HCT116 (cell line): ENCODE data around the gene ITGA1. TPM values are rescaled to one million over a fixed set of nuclear protein-coding genes. Genes with fewer than 3 reads are reported as not detected.

Source experiments
- ATAC-seq: fragments of 200-7000 bp; cut with Tn5 transposase; 2 replicates; pipeline ENCODE4 v1.9.1; 2020; ENCODE audit warnings: mild to moderate bottlenecking, moderate library complexity
- BruUV-seq: library from RNA; stranded (reverse); fragments of 400-500 nt; replicated peaks from 2 replicates; lab custom pipeline; 2021; lab: Mats Ljungman, UMichigan
- CTCF ChIA-PET: fragments of 300-600 bp; sonication (Branson Sonifier 250); formaldehyde crosslinking; loops from one replicate; lab custom pipeline; 2021; ENCODE audit warnings: antibody characterized with exemption; lab: Charles Lee
- POLR2A ChIA-PET: fragments of 300-600, 350-600 bp; sonication (Branson Sonifier 250); formaldehyde crosslinking; loops from one replicate; lab custom pipeline; 2021; ENCODE audit warnings: antibody characterized with exemption; lab: Charles Lee
- RAD21 ChIA-PET, 2 experiments: fragments of 300-600 bp; sonication (Branson Sonifier 250); formaldehyde crosslinking; loops; one replicate each; lab custom pipeline; 2023; ENCODE audit warnings: low total read pairs in 2 of 2; ENCODE audit not compliant: uncharacterized antibody in 2 of 2, unreplicated experiment in 2 of 2, low non-redundant PET in 1 of 2; lab: Charles Lee
- DNase-seq: peaks from one replicate; pipeline ENCODE4 v3.0.0-alpha.2; 2010; ENCODE audit warnings: low read depth, low spot score
- H2AFZ ChIP-seq: fragments of 200-600 bp; shearing (Covaris generic), sonication (generic); 2 replicates; pipeline ENCODE4 v1.6.1; 2017; ENCODE audit warnings: low read depth, mixed run types, mixed read lengths, antibody characterized with exemption, low read length; ENCODE audit not compliant: poor library complexity, severe bottlenecking
- H3K27ac ChIP-seq: 2 replicates; pipeline ENCODE4 v1.5.1; 2012; ENCODE audit warnings: low read depth, low read length
- H3K27me3 ChIP-seq: fragments of 200-600 bp; sonication (generic); 2 replicates; pipeline ENCODE4 v1.6.1; 2016; ENCODE audit warnings: mixed run types, low read length, mixed read lengths; ENCODE audit not compliant: insufficient read depth
- H3K36me3 ChIP-seq, 2 experiments: fragments of 200-500 bp in 1 of 2; fragments of 200-600 bp in 1 of 2; sonication (Bioruptor generic) in 1 of 2; sonication (generic) in 1 of 2; 2 replicates each; pipeline versions ENCODE4 v1.5.1 to v1.6.1; 2014 to 2016; ENCODE audit warnings: low read length in 2 of 2, inconsistent platforms in 1 of 2, mixed read lengths in 1 of 2, mixed run types in 1 of 2; ENCODE audit not compliant: insufficient read depth in 2 of 2, control insufficient read depth in 1 of 2
- H3K4me1 ChIP-seq, 2 experiments: fragments of 200-600 bp in 1 of 2; sonication (generic) in 1 of 2; 2 replicates each; pipeline versions ENCODE4 v1.5.1 to v1.6.1; 2012 to 2017; ENCODE audit warnings: low read length in 2 of 2, inconsistent platforms in 1 of 2, mild to moderate bottlenecking in 1 of 2, mixed read lengths in 1 of 2, mixed run types in 1 of 2, moderate library complexity in 1 of 2; ENCODE audit not compliant: insufficient read depth in 2 of 2, control insufficient read depth in 1 of 2
- H3K4me2 ChIP-seq: fragments of 200-600 bp; sonication (generic); 2 replicates; pipeline ENCODE4 v1.6.1; 2017; ENCODE audit warnings: mixed run types, low read length, mixed read lengths
- H3K4me3 ChIP-seq, 2 experiments: fragments of 200-600 bp in 1 of 2; sonication (generic) in 1 of 2; replicated peaks in 1 of 2; 2 replicates each; pipeline ENCODE4 v1.5.1; 2011 to 2016; ENCODE audit warnings: low read length in 2 of 2, control low read depth in 1 of 2, low read depth in 1 of 2, mild to moderate bottlenecking in 1 of 2, mixed read lengths in 1 of 2, mixed run types in 1 of 2
- H3K79me2 ChIP-seq: fragments of 200-600 bp; sonication (generic); 2 replicates; pipeline ENCODE4 v1.6.1; 2017; ENCODE audit warnings: mild to moderate bottlenecking, mixed run types, low read length, moderate library complexity, mixed read lengths; ENCODE audit not compliant: insufficient read depth
- H3K9ac ChIP-seq: fragments of 200-600 bp; sonication (generic); 2 replicates; pipeline ENCODE4 v1.6.1; 2016; ENCODE audit warnings: low read length, mixed read lengths
- H3K9me2 ChIP-seq: fragments of 200-600 bp; sonication (generic), shearing (Covaris generic); 2 replicates; pipeline ENCODE4 v1.6.1; 2017; ENCODE audit warnings: mixed run types, mild to moderate bottlenecking, moderate library complexity; ENCODE audit not compliant: insufficient read depth
- H3K9me3 ChIP-seq, 2 experiments: fragments of 200-500 bp in 1 of 2; fragments of 200-600 bp in 1 of 2; sonication (Bioruptor generic) in 1 of 2; sonication (generic) in 1 of 2; 2 replicates each; pipeline ENCODE4 v1.6.1; 2014 to 2017; ENCODE audit warnings: low read length in 2 of 2, mixed read lengths in 2 of 2, inconsistent platforms in 1 of 2, low read depth in 1 of 2, mild to moderate bottlenecking in 1 of 2, mixed run types in 1 of 2, moderate library complexity in 1 of 2; ENCODE audit not compliant: control insufficient read depth in 1 of 2, insufficient read depth in 1 of 2
- H4K20me1 ChIP-seq: fragments of 200-600 bp; sonication (generic), shearing (Covaris generic); 2 replicates; pipeline ENCODE4 v1.6.1; 2017; ENCODE audit warnings: mixed run types, mild to moderate bottlenecking, moderate library complexity; ENCODE audit not compliant: insufficient read depth
- CEBPB ChIP-seq: IDR thresholded peaks from 2 replicates; pipeline ENCODE4 v1.6.1; 2012; ENCODE audit warnings: low read depth
- EGR1 ChIP-seq: IDR thresholded peaks from 2 replicates; pipeline ENCODE4 v1.6.1; 2012; ENCODE audit warnings: low read depth
- EZH2 ChIP-seq: fragments of 200-600 bp; sonication (generic); IDR thresholded peaks from 2 replicates; pipeline ENCODE4 v1.6.1; 2017; ENCODE audit warnings: antibody characterized with exemption, mixed run types
- JUND ChIP-seq: IDR thresholded peaks from 2 replicates; pipeline ENCODE4 v1.6.1; 2012
- POLR2A ChIP-seq: IDR thresholded peaks from 2 replicates; pipeline ENCODE4 v1.7.0; 2011; ENCODE audit warnings: borderline replicate concordance; ENCODE audit not compliant: insufficient read depth, insufficient read length; ENCODE audit errors: extremely low read depth
- POLR2AphosphoS5 ChIP-seq: IDR thresholded peaks from 2 replicates; pipeline ENCODE4 v1.6.1; 2011; ENCODE audit warnings: mild to moderate bottlenecking, low read depth, low read length, moderate library complexity
- RAD21 ChIP-seq: IDR thresholded peaks from 2 replicates; pipeline ENCODE4 v1.6.1; 2012; ENCODE audit warnings: low read depth, mild to moderate bottlenecking
- SRF ChIP-seq: IDR thresholded peaks from 2 replicates; pipeline ENCODE4 v1.6.1; 2012; ENCODE audit warnings: low read depth
- TCF7L2 ChIP-seq: IDR thresholded peaks from 2 replicates; pipeline ENCODE4 v1.7.0; 2011; ENCODE audit warnings: borderline replicate concordance, inconsistent platforms; ENCODE audit not compliant: insufficient read depth, insufficient read length; ENCODE audit errors: extremely low read depth
- ZNF274 ChIP-seq: fragments of 200-500 bp; sonication (Bioruptor generic); IDR thresholded peaks from 2 replicates; pipeline ENCODE4 v1.6.1; 2014; ENCODE audit warnings: mild to moderate bottlenecking, low read depth, low read length, inconsistent platforms
- intact Hi-C: fragments of 100-400 bp; cut with micrococcal nuclease; formaldehyde crosslinking; loops from 2 replicates; pipeline ENCODE4 v1.10.0; 2022
- total RNA-seq: library from RNA; stranded (reverse); gene quantifications from one replicate; pipeline ENCODE4 v1.2.1, GENCODE V29; 2021; ENCODE audit not compliant: unreplicated experiment
- TF ChIP-seq, protein P1 (sequence below): IDR thresholded peaks from 2 replicates; pipeline ENCODE4 v1.6.1; 2012; ENCODE audit warnings: low read depth
- TF ChIP-seq, protein P2 (sequence below): IDR thresholded peaks from 2 replicates; pipeline ENCODE4 v1.6.1; 2011; ENCODE audit warnings: mild to moderate bottlenecking, low read length, moderate library complexity; ENCODE audit not compliant: insufficient replicate concordance; ENCODE audit errors: extremely low read depth
- TF ChIP-seq, protein P3 (sequence below): IDR thresholded peaks from 2 replicates; pipeline ENCODE4 v1.6.1; 2012
- TF ChIP-seq, protein P4 (sequence below): IDR thresholded peaks from 2 replicates; pipeline ENCODE4 v1.6.1; 2012

ITGA1 gene
- total RNA-seq, 1 experiment from 2014 or later = 1.8 TPM

DNA sequence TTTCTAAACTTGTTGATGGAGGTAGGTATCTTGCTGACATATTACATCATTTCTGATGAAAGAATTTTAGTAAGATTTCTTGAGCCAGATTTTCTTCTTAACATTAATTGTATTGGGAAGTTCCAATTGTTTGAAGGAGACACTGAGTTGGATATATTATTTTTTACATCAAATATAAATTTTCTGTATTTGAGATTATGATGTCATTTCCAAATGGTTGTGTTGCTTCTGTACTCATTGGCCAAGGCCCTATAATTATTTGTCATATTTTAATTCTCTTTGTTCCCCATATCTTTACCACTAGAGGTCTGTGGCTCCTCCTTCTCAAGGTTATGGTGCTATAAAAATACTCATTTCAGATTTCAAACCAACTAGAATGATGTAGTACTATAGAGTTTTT lies 53.4 kb downstream of the ITGA1 start:
- H3K27me3 ChIP-seq = no peaks in the 10 kb centered on the region
- no peak overlapping the region for H3K9ac ChIP-seq
- ChIA-PET CTCF (no interaction called here), POLR2A (no interaction called here), RAD21 (no interaction called here)
- H3K36me3 ChIP-seq = no peaks in the 10 kb centered on the region
- no peak overlapping the region for H3K4me3 ChIP-seq
- intact Hi-C loops = no loop called here
- H4K20me1 ChIP-seq = no peaks in the 10 kb centered on the region
- no TSS peak for BruUV-seq
- TF ChIP-seq EGR1 (no peak), EZH2 (no peak), RAD21 (no peak), TCF7L2 (no peak), SRF (no peak), JUND (no peak), POLR2A (no peak), POLR2AphosphoS5 (no peak), CEBPB (no peak), ZNF274 (no peak)
- TF ChIP-seq, protein P1, sequence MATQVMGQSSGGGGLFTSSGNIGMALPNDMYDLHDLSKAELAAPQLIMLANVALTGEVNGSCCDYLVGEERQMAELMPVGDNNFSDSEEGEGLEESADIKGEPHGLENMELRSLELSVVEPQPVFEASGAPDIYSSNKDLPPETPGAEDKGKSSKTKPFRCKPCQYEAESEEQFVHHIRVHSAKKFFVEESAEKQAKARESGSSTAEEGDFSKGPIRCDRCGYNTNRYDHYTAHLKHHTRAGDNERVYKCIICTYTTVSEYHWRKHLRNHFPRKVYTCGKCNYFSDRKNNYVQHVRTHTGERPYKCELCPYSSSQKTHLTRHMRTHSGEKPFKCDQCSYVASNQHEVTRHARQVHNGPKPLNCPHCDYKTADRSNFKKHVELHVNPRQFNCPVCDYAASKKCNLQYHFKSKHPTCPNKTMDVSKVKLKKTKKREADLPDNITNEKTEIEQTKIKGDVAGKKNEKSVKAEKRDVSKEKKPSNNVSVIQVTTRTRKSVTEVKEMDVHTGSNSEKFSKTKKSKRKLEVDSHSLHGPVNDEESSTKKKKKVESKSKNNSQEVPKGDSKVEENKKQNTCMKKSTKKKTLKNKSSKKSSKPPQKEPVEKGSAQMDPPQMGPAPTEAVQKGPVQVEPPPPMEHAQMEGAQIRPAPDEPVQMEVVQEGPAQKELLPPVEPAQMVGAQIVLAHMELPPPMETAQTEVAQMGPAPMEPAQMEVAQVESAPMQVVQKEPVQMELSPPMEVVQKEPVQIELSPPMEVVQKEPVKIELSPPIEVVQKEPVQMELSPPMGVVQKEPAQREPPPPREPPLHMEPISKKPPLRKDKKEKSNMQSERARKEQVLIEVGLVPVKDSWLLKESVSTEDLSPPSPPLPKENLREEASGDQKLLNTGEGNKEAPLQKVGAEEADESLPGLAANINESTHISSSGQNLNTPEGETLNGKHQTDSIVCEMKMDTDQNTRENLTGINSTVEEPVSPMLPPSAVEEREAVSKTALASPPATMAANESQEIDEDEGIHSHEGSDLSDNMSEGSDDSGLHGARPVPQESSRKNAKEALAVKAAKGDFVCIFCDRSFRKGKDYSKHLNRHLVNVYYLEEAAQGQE = no peak
- TF ChIP-seq, protein P2, sequence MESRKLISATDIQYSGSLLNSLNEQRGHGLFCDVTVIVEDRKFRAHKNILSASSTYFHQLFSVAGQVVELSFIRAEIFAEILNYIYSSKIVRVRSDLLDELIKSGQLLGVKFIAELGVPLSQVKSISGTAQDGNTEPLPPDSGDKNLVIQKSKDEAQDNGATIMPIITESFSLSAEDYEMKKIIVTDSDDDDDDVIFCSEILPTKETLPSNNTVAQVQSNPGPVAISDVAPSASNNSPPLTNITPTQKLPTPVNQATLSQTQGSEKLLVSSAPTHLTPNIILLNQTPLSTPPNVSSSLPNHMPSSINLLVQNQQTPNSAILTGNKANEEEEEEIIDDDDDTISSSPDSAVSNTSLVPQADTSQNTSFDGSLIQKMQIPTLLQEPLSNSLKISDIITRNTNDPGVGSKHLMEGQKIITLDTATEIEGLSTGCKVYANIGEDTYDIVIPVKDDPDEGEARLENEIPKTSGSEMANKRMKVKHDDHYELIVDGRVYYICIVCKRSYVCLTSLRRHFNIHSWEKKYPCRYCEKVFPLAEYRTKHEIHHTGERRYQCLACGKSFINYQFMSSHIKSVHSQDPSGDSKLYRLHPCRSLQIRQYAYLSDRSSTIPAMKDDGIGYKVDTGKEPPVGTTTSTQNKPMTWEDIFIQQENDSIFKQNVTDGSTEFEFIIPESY = no peak
- TF ChIP-seq, protein P3, sequence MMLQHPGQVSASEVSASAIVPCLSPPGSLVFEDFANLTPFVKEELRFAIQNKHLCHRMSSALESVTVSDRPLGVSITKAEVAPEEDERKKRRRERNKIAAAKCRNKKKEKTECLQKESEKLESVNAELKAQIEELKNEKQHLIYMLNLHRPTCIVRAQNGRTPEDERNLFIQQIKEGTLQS = no peak
- TF ChIP-seq, protein P4, sequence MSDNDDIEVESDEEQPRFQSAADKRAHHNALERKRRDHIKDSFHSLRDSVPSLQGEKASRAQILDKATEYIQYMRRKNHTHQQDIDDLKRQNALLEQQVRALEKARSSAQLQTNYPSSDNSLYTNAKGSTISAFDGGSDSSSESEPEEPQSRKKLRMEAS = no peak
- no peaks in the 10 kb centered on the region for H3K9me3 ChIP-seq
- H2AFZ ChIP-seq = no peak overlapping the region
- no peaks in the 10 kb centered on the region for H3K9me2 ChIP-seq
- no peaks in the 10 kb centered on the region for H3K79me2 ChIP-seq
- DNase-seq (no peak), ATAC-seq (no peak)
- H3K4me2 ChIP-seq = no peak overlapping the region
- peaks cover 0 to 6% of the 10 kb centered on the region in 2 experiments; a peak in 2 of 4 replicates for H3K4me1 ChIP-seq
- no peak overlapping the region for H3K27ac ChIP-seq
